ENCODE measurements around the gene COL13A1. TPM values are rescaled to one million over a fixed set of nuclear protein-coding genes. Genes with fewer than 3 reads are reported as not detected.
A peak's percentile ranks its signal among the peaks of the same experiment; 100 is the strongest.

The COL13A1 gene
- total RNA-seq, 1 donor from 2014 or later, result 9.2 TPM

DNA sequence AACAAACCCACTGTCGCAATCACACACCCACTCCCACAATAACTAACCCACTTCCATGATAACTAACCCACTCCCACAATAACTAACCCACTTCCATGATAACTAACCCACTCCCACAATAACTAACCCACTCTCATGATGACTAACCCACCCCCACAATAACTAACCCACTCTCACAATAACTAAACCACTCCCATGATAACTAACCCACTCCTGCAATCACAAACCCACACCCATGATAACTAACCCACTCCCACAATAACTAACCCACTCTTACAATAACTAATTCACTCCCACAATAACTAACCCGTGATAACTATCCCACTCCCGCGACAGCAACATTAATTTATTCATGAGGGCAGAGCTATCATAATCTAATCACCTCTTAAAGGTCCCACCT is 105.8 kb downstream of the COL13A1 start:
- no peak for DNase-seq
- no peak for ATAC-seq

DNA sequence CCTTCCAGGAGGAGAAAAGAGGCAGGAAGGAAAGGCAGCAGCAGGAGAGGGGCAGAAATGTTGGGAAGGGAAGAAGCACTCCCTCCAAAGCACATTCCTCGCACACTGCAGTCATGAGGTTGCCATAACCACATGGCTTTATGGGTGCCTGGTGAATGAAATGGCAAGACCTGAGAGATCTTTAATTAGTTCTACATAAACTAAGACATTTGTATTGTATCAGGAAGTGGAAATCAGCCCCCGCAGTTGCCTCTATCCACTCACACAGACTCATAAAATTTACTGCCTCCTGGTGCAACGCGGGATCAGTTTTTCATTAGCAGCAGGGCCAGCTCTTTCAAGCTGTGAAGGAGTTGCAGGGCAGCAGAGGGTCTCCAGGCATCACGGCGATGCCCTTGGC is 106.4 kb downstream of the COL13A1 start:
- H3K4me3 ChIP-seq, result no peak overlapping the region
- ATAC-seq (no peak), DNase-seq (no peak)
- TF ChIP-seq, protein P1, sequence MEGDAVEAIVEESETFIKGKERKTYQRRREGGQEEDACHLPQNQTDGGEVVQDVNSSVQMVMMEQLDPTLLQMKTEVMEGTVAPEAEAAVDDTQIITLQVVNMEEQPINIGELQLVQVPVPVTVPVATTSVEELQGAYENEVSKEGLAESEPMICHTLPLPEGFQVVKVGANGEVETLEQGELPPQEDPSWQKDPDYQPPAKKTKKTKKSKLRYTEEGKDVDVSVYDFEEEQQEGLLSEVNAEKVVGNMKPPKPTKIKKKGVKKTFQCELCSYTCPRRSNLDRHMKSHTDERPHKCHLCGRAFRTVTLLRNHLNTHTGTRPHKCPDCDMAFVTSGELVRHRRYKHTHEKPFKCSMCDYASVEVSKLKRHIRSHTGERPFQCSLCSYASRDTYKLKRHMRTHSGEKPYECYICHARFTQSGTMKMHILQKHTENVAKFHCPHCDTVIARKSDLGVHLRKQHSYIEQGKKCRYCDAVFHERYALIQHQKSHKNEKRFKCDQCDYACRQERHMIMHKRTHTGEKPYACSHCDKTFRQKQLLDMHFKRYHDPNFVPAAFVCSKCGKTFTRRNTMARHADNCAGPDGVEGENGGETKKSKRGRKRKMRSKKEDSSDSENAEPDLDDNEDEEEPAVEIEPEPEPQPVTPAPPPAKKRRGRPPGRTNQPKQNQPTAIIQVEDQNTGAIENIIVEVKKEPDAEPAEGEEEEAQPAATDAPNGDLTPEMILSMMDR (IDR thresholded peaks at IDR 0.05), result no peak
- intact Hi-C loops (cut with DNase I), result no loop called here
- H3K9me3 ChIP-seq, result no peaks in the 10 kb centered on the region
- H3K4me1 ChIP-seq, result peaks cover 12% of the 10 kb centered on the region
- H3K36me3 ChIP-seq, result no peaks in the 10 kb centered on the region
- H3K27ac ChIP-seq, result no peak overlapping the region
- no peaks in the 10 kb centered on the region for H3K27me3 ChIP-seq (ENCODE audit: low read depth)

More for the DNA sequence above, 105.8 kb downstream of the COL13A1 start:
- Histone ChIP-seq H3K4me1 (peaks cover 12% of the 10 kb centered on the region), H3K4me3 (no peak overlapping the region), H3K9me3 (no peaks in the 10 kb centered on the region), H3K27ac (no peak overlapping the region), H3K36me3 (no peaks in the 10 kb centered on the region), H3K27me3 (ENCODE audit: low read depth) (no peaks in the 10 kb centered on the region)
- intact Hi-C loops (cut with DNase I), result no loop called here
- TF ChIP-seq, protein P1 (IDR thresholded peaks at IDR 0.05), result no peak

DNA sequence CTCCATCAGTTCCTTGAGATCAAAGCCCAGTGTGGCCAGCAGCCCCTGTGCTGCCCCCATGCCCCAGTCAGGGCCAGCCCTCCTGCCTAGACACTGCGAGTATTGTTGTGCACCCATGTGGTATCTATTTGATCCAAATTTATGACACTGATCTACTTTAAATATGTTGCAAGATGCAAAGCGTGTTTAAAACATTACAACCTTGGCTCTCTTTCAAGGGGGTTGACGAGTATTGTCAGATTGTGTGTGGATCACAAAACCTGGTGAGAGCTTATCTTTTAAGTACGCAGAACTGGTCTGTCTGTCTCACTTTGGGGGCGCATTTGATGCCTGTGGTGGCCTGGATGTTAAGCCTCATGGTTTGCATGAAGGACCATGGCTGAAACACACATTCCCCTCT is 108.9 kb downstream of the COL13A1 start:
- Histone ChIP-seq H3K27ac (no peak overlapping the region), H3K4me3 (no peak overlapping the region), H3K36me3 (no peaks in the 10 kb centered on the region), H3K9me3 (no peaks in the 10 kb centered on the region), H3K4me1 (peaks cover 12% of the 10 kb centered on the region), H3K27me3 (ENCODE audit: low read depth) (no peaks in the 10 kb centered on the region)
- intact Hi-C loops (cut with DNase I), result no loop called here
- ATAC-seq, result no peak
- DNase-seq, result no peak
- TF ChIP-seq, protein P1 (IDR thresholded peaks at IDR 0.05), result no peak

DNA sequence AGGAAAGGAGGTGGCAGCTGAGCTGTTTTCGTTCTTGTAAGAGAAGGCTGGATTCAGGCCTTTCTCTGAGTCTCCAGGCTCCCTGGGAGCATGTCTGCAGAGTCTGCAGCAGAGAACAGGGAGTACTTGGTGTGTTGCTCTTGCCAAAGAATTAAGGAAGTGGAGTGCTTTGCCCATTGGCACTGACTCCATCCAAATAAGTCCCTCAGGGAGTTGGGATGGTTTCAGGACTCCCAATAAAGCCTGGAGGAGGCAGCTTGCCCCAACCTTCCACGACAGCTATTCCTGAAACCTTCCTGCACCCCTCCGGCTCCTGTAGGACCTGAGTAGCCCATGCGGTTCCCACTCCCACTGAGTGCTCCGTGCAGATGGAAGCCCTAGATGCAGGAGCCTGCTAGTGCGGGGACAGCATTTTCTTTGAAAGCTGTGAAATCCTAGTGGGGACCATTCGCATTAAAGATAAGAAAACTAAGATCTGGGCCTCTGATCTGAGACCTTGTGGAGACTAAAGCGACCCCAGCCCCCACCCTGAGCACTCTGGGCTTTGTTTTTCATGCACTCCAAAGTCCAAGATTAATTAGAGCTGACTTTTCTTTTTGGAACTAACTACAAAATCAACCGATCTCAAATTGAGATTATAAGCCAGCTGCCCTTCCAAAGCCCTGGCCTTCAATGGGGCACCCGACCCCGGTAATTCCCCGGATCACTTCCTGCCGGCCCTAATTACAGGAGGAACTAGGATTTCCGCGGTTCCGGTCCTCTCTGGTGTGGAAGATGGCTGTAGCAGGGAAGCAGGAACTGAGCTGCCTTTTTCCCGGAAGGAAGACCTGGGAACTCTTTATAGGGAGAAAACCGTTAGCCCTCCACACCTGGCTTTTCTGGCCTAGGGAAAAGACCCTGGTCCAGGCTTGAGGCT is 110.2 kb downstream of the COL13A1 start:
- Histone ChIP-seq H3K36me3 (no peaks in the 10 kb centered on the region), H3K27ac (no peak overlapping the region), H3K4me1 (peaks cover 12% of the 10 kb centered on the region), H3K4me3 (no peak overlapping the region), H3K9me3 (no peaks in the 10 kb centered on the region), H3K27me3 (ENCODE audit: low read depth) (no peaks in the 10 kb centered on the region)
- TF ChIP-seq, protein P1 (IDR thresholded peaks at IDR 0.05), result no peak
- DNase-seq, result no peak
- intact Hi-C loops (cut with DNase I), result no loop called here
- peak in 1 of 2 donors; percentile 21 for ATAC-seq

DNA sequence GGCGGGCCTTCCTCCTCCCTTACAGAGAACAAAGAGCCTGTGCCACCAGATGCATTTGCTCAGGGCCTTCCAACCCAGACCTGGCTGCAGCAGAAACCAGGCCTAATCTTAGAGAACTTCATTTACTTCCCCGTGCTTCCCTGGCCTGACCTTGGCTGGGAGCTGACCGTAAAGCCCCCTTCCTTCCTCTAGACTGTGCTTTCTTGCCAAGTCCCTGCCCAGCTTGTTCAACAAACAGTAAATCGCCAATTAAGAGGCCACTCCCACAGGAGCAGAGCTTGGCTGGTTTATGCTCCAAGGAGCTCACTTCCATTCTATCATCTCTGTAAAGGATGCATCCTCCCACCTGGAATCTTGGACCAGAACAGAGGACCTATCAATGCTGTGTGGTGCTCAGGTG is 110.9 kb downstream of the COL13A1 start:
- intact Hi-C loops (cut with DNase I), result no loop called here
- Histone ChIP-seq H3K27me3 (ENCODE audit: low read depth) (no peaks in the 10 kb centered on the region), H3K4me1 (peaks cover 12% of the 10 kb centered on the region), H3K27ac (no peak overlapping the region), H3K9me3 (no peaks in the 10 kb centered on the region), H3K4me3 (no peak overlapping the region), H3K36me3 (no peaks in the 10 kb centered on the region)
- DNase-seq (no peak), ATAC-seq (no peak)
- TF ChIP-seq, protein P1 (IDR thresholded peaks at IDR 0.05), result no peak
